ENCODE measurements around the gene OR6P1. TPM values are rescaled to one million over a fixed set of nuclear protein-coding genes. Genes with fewer than 3 reads are reported as not detected.

The OR6P1 gene
- total RNA-seq, 2 experiments from 2014 or later = not detected

- Histone ChIP-seq H3K9me3 (ENCODE audit: low read length) (no peaks in the 10 kb centered on the region), H3K79me2 (ENCODE audit: insufficient read depth, low read depth, low read length) (no peaks in the 10 kb centered on the region), H3K27ac (ENCODE audit: low read depth, low read length, poor library complexity, severe bottlenecking) (no peak overlapping the region), H3K4me1 (ENCODE audit: insufficient read depth, low read length, poor library complexity, severe bottlenecking) (no peaks in the 10 kb centered on the region), H3K4me3 (ENCODE audit: low read depth, low read length, poor library complexity, severe bottlenecking) (no peak overlapping the region), H3K4me2 (ENCODE audit: low read length) (no peak overlapping the region), H2AFZ (ENCODE audit: low read length) (no peak overlapping the region), H4K20me1 (ENCODE audit: insufficient read depth, low read length) (no peaks in the 10 kb centered on the region), H3K36me3 (ENCODE audit: insufficient read depth, low read length) (no peaks in the 10 kb centered on the region), H3K9me2 (ENCODE audit: insufficient read depth, low read length) (no peaks in the 10 kb centered on the region)
- POLR2A ChIA-PET = no interaction called here
- intact Hi-C loops (cut with micrococcal nuclease; ENCODE audit: unreplicated experiment) = no loop called here
- no peak for DNase-seq (ENCODE audit: low spot score)
- no peak for TF ChIP-seq EZH2phosphoT487 (IDR thresholded peaks at IDR 0.05; ENCODE audit: borderline replicate concordance, low read depth, low read length)
- TF ChIP-seq CTCF (conservative IDR thresholded peaks at IDR 0.05; ENCODE audit: low read length) = no peak
- no TSS peak for BruUV-seq (replicated peaks)
- CTCF ChIA-PET (ENCODE audit: unreplicated experiment) = no interaction called here
Measured at GRCh38 chr1:158577561-158577960, 7.2 kb upstream of the OR6P1 start.

DNA sequence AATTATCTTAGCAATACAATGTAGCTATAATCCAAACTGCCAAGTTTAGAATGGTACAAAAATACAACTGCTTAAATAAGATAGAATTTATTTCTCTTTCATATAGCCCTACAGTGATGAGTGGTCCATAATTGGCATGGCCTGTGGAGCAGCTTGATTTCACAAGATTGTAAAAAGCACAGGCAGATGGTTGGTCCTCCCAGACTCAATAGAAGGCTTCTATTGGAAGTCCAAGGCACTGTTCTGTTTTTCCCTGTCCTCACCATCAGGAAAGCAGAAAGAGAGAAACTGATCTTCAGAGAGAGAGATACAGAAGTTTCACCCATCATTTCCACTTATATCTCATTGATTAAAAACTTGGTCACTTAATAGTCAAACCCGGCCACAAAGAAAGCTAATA lies 1.8 kb upstream of the OR6P1 start:
- ChIA-PET CTCF (ENCODE audit: unreplicated experiment) (no interaction called here), POLR2A (no interaction called here)
- Histone ChIP-seq H3K27ac (ENCODE audit: low read depth, low read length, poor library complexity, severe bottlenecking) (no peak overlapping the region), H4K20me1 (ENCODE audit: insufficient read depth, low read length) (no peaks in the 10 kb centered on the region), H2AFZ (ENCODE audit: low read length) (no peak overlapping the region), H3K4me2 (ENCODE audit: low read length) (no peak overlapping the region), H3K79me2 (ENCODE audit: insufficient read depth, low read depth, low read length) (no peaks in the 10 kb centered on the region), H3K4me1 (ENCODE audit: insufficient read depth, low read length, poor library complexity, severe bottlenecking) (no peaks in the 10 kb centered on the region), H3K36me3 (ENCODE audit: insufficient read depth, low read length) (no peaks in the 10 kb centered on the region), H3K4me3 (ENCODE audit: low read depth, low read length, poor library complexity, severe bottlenecking) (no peak overlapping the region), H3K9me2 (ENCODE audit: insufficient read depth, low read length) (no peaks in the 10 kb centered on the region), H3K9me3 (ENCODE audit: low read length) (no peaks in the 10 kb centered on the region)
- no peak for DNase-seq (ENCODE audit: low spot score)
- BruUV-seq (replicated peaks) = no TSS peak
- intact Hi-C loops (cut with micrococcal nuclease; ENCODE audit: unreplicated experiment) = no loop called here
- TF ChIP-seq EZH2phosphoT487 (IDR thresholded peaks at IDR 0.05; ENCODE audit: borderline replicate concordance, low read depth, low read length) (no peak), CTCF (conservative IDR thresholded peaks at IDR 0.05; ENCODE audit: low read length) (no peak)

DNA sequence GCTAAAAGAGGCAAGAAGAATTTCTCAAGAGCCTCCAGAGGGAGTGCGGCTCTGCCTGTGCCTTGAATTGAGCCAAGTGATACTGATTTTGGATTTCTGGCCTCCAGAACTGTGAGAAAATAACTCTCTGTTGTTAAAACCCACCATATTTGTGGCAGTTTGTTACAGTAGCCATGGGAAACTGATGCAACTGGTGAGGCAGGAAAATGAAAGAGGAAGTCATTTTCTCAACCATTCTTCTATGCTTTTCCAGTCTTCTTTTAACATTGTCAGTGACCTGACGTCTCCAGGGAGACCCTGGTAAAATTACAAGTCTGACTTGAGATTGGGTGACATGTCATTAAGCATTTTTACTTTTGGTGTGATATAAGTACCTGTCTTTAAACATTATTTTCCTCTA lies 5.8 kb downstream of the OR6P1 start:
- Histone ChIP-seq H3K4me1 (ENCODE audit: insufficient read depth, low read length, poor library complexity, severe bottlenecking) (peaks cover 18% of the 10 kb centered on the region), H4K20me1 (ENCODE audit: insufficient read depth, low read length) (no peaks in the 10 kb centered on the region), H3K27ac (ENCODE audit: low read depth, low read length, poor library complexity, severe bottlenecking) (peak overlapping the region; percentile 58), H3K9me2 (ENCODE audit: insufficient read depth, low read length) (no peaks in the 10 kb centered on the region), H3K79me2 (ENCODE audit: insufficient read depth, low read depth, low read length) (no peaks in the 10 kb centered on the region), H3K4me3 (ENCODE audit: low read depth, low read length, poor library complexity, severe bottlenecking) (peak overlapping the region; percentile 32), H3K9me3 (ENCODE audit: low read length) (no peaks in the 10 kb centered on the region; the same call in 1 of the 2 replicates), H3K4me2 (ENCODE audit: low read length) (peak overlapping the region; percentile 60), H3K36me3 (ENCODE audit: insufficient read depth, low read length) (no peaks in the 10 kb centered on the region), H2AFZ (ENCODE audit: low read length) (peak overlapping the region; percentile 99)
- no TSS peak for BruUV-seq (replicated peaks)
- TF ChIP-seq EZH2phosphoT487 (IDR thresholded peaks at IDR 0.05; ENCODE audit: borderline replicate concordance, low read depth, low read length) (no peak), CTCF (conservative IDR thresholded peaks at IDR 0.05; ENCODE audit: low read length) (no peak)
- ChIA-PET POLR2A (interaction anchor here (0.7 kb wide), 1 partner anchor 264 kb away, joined by 3 read pairs; no protein-coding TSS in a partner anchor), CTCF (ENCODE audit: unreplicated experiment) (no interaction called here)
- intact Hi-C loops (cut with micrococcal nuclease; ENCODE audit: unreplicated experiment) = loop anchor here (10.0 kb wide), 3 partner anchors 400 to 510 kb away; partner anchors contain the start of genes AIM2 and IFI16
- peak; percentile 78 for DNase-seq (ENCODE audit: low spot score)

Measured in OCI-LY7 (cell line).